ENCODE results near the gene SND1.

DNA sequence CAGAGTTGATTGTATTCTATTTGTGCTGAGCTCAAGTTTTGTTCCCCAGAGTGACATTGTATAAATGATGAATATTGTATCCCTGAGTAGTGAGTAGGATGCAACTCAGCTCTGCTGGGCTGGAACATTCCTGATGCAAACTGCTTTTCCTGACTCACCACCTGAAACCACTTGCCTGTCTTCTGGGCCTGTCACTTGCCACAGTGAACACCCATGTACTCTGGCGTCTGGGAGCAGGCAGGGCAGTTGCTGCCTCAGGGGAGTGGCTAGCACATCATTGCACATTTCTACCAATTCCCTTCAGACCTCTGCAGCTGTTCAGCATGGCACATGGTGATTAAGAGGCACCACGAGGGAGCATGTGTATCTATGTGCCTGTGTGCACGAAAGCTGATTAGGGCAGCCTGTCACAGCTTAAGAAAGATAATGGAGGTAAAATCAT, 157.3 kb downstream of the SND1 start:
- no peak for TF ChIP-seq POLR2A (IDR thresholded peaks at IDR 0.05)
- TF ChIP-seq CTCF (IDR thresholded peaks at IDR 0.05), result no peak
